ENCODE results near the gene PIK3R1. TPM values are rescaled to one million over a fixed set of nuclear protein-coding genes. Genes with fewer than 3 reads are reported as not detected.
A peak's percentile ranks its signal among the peaks of the same experiment; 100 is the strongest.

PIK3R1 gene
- total RNA-seq, 3 donors from 2014 or later = 21.1 to 23.6 (median 22.5) TPM

DNA sequence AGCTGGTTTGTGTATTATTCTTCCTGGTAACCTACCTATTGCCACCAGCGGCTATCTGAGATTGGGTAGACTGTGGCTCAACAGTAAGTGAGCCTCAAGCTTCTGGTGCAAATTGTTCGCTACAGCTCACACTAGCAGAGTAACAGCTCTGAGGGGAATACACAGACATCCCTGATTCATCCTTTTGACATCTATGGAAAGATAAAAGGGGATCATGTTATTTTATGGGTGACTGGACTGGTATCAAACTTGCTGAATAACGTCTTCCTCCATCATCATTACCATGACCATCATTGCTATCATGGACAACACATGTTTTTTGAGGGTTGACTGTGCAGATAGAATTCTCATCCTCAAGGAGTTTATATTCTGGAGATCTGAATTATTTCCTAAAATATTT is 129.6 kb downstream of the PIK3R1 start:
- DNase-seq (no peak), ATAC-seq (peak in 1 of 2 donors; percentile 11)
- Mint-ChIP-seq H3K27me3 (ENCODE audit: low read depth) (no peaks in the 10 kb centered on the region), H3K9me3 (peaks cover 7% of the 10 kb centered on the region), H3K4me3 (no peak overlapping the region), H3K4me1 (ENCODE audit: low read depth) (peaks cover 20% of the 10 kb centered on the region), H3K36me3 (ENCODE audit: insufficient read depth) (no peaks in the 10 kb centered on the region)

DNA sequence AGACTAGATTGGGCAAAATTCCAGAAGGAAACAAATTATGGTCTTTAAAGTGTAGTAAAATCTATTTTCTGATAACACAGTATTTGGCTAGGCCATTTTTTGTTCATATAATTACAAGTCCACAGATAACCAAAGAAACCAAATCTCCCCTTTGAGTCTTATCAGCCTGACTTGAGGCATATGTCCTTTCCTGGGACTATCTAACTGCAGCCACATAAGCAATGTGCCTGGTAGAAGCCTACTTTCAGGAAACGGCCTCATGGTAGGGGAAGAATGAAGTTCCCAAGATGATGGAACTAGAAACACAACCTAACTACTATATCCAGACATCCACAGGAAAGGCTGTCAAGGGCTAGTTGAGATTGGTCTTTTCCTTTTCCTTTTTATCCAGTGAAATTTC is 130.0 kb downstream of the PIK3R1 start:
- ATAC-seq (no peak), DNase-seq (no peak)
- H3K4me3 Mint-ChIP-seq = no peak overlapping the region
- no peaks in the 10 kb centered on the region for H3K36me3 Mint-ChIP-seq (ENCODE audit: insufficient read depth)
- H3K27me3 Mint-ChIP-seq (ENCODE audit: low read depth) = no peaks in the 10 kb centered on the region
- peaks cover 20% of the 10 kb centered on the region for H3K4me1 Mint-ChIP-seq (ENCODE audit: low read depth)
- peaks cover 7% of the 10 kb centered on the region for H3K9me3 Mint-ChIP-seq

DNA sequence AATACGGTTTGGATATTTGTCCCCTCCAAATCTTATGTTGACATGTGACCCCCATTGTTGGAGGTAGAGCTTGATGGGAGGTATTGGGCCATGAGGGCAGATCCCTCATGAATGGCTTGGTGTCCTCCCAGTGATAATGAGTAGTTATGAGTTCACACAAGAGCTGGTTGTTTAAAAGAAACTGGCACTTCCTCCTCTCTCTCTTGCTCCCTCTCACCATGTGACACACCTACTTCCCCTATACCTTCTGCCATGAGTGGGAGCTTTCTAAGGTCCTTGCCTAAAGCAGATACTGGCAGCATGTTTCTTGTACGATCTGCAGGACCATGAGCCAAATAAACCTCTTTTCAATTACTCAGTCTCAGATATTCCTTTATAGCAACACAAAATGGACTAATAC is 132.0 kb downstream of the PIK3R1 start:
- no peak for ATAC-seq

DNA sequence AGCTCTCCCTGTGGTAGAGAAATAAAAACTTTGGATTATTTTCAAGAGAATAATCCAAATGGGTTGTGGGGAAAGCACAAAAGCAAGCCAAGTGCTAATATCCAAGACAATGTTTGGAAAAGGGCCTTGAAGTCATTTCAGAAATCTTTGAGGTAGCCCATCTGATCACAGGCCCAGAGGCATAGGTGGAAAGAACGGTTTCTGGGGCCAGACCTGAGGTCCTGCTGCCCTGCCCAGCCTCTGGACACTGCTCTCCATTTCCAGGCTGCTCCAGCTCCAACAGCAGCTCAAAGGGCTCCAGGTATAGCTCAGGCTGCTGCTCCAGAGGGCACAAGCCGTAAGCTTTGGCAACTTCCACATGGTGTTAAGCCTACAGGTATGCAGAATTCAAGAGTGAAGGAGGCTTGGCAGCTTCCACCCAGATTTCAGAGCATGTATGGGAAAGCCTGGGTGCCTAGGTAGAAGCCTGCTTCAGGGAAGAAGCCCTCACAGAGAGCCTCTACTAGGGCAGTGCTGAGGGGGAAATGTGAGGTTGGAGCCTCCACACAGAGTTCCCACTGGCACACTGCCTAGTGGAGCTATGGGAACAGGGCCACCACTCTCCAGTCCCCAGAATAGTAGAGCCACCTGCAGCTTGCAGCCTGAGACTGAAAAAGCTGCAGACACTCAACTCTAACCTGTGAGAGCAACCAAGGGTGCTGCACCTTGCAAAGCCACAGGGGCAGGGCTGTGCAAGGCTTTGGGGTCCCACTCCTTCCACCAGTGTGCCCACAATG is 133.1 kb downstream of the PIK3R1 start:
- no peaks in the 10 kb centered on the region for H3K36me3 Mint-ChIP-seq (ENCODE audit: insufficient read depth)
- peaks cover 13% of the 10 kb centered on the region for H3K4me1 Mint-ChIP-seq (ENCODE audit: low read depth)
- H3K27me3 Mint-ChIP-seq (ENCODE audit: low read depth) = no peaks in the 10 kb centered on the region
- ATAC-seq (no peak), DNase-seq (no peak)
- no peak overlapping the region for H3K4me3 Mint-ChIP-seq
- peaks cover 7% of the 10 kb centered on the region for H3K9me3 Mint-ChIP-seq

More for the DNA sequence above, 132.0 kb downstream of the PIK3R1 start:
- no peak for DNase-seq
- peaks cover 20% of the 10 kb centered on the region for H3K4me1 Mint-ChIP-seq (ENCODE audit: low read depth)
- no peaks in the 10 kb centered on the region for H3K27me3 Mint-ChIP-seq (ENCODE audit: low read depth)
- no peaks in the 10 kb centered on the region for H3K36me3 Mint-ChIP-seq (ENCODE audit: insufficient read depth)
- H3K4me3 Mint-ChIP-seq = no peak overlapping the region
- H3K9me3 Mint-ChIP-seq = peaks cover 7% of the 10 kb centered on the region

DNA sequence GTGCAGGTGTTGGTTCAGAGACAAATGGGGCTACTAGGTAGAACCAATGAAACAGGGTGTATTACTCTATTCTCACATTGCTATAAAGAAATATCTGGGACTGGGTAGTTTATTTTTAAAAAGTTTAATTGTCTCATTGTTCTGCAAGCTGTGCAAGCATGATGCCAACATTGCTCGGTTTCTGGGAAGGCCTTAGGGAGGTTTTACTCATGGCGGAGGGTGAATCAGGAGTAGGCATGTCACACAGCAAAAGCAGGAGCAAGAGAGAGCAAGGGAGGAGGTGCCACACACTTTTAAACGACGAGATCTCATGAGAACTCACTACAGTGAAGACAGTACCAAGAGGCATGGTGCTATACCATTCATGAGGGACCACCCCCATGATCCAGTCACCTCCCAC is 134.6 kb downstream of the PIK3R1 start:
- ATAC-seq (no peak), DNase-seq (no peak)
- Mint-ChIP-seq H3K9me3 (peaks cover 7% of the 10 kb centered on the region), H3K27me3 (ENCODE audit: low read depth) (no peaks in the 10 kb centered on the region), H3K4me3 (no peak overlapping the region), H3K36me3 (ENCODE audit: insufficient read depth) (no peaks in the 10 kb centered on the region), H3K4me1 (ENCODE audit: low read depth) (peaks cover 2% of the 10 kb centered on the region)
